DND-41 (cell line): ENCODE data around the gene TNIK.

ENCODE experiments used
- CTCF ChIP-seq: IDR thresholded peaks from 2 replicates; pipeline ENCODE4 v1.5.1; 2012; ENCODE audit warnings: borderline replicate concordance, low read length, moderate library complexity, mild to moderate bottlenecking; ENCODE audit not compliant: poor library complexity, severe bottlenecking; ENCODE audit errors: extremely low read depth
- EZH2 ChIP-seq: IDR thresholded peaks from 3 replicates; pipeline ENCODE4 v1.6.1; 2012; ENCODE audit warnings: borderline replicate concordance, low read depth, mild to moderate bottlenecking, moderate library complexity, low read length, inconsistent platforms; ENCODE audit not compliant: severe bottlenecking

- TF ChIP-seq CTCF = no peak
- TF ChIP-seq EZH2 = no peak
These were observed 18.0 kb downstream of the TNIK start for GRCh38 chr3:171442184-171442583.
